22Rv1 (cell line): ENCODE results near the gene PDE6D.

ENCODE experiments used
- ZFX ChIP-seq: fragments of 450-650 bp; IDR thresholded peaks from 2 replicates; pipeline ENCODE4 v1.6.1; 2017; ENCODE audit warnings: antibody characterized with exemption, borderline replicate concordance
- TF ChIP-seq, protein P1 (sequence below): fragments of 450-650 bp; IDR thresholded peaks from 2 replicates; pipeline ENCODE4 v1.5.1; 2017; ENCODE audit warnings: mild to moderate bottlenecking

DNA sequence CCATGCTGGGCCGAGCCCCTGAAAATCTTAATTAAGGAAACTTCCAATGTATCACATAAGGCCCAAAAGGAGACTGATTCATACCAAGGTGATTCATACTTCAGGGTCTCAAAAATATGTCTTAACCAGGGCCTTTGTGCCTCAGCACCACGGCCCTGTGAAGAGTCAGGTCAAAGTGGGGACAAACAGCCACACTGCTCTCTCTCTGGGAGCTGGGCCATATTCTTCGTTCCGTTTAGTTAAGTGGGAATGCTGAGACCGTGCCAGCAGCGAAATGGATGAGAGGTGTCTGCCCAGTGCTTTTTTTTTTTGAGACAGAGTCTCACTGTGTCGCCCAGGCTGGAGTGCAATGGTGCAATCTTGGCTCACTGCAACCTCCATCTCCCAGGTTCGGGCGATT lies 82.1 kb downstream of the PDE6D start:
- TF ChIP-seq, protein P1, sequence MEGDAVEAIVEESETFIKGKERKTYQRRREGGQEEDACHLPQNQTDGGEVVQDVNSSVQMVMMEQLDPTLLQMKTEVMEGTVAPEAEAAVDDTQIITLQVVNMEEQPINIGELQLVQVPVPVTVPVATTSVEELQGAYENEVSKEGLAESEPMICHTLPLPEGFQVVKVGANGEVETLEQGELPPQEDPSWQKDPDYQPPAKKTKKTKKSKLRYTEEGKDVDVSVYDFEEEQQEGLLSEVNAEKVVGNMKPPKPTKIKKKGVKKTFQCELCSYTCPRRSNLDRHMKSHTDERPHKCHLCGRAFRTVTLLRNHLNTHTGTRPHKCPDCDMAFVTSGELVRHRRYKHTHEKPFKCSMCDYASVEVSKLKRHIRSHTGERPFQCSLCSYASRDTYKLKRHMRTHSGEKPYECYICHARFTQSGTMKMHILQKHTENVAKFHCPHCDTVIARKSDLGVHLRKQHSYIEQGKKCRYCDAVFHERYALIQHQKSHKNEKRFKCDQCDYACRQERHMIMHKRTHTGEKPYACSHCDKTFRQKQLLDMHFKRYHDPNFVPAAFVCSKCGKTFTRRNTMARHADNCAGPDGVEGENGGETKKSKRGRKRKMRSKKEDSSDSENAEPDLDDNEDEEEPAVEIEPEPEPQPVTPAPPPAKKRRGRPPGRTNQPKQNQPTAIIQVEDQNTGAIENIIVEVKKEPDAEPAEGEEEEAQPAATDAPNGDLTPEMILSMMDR = no peak
- no peak for TF ChIP-seq ZFX
